ENCODE measurements around the gene GNAZ. TPM values are rescaled to one million over a fixed set of nuclear protein-coding genes. Genes with fewer than 3 reads are reported as not detected.
"Not testable (repeated sequence)": the region's sequence is repeated elsewhere in the genome, so short reads cannot be mapped to it uniquely, and the experiment has no call there.

The GNAZ gene
- total RNA-seq, 1 donor from 2014 or later: 1.1 TPM

- no peak overlapping the region for H3K9ac ChIP-seq (ENCODE audit: low read length)
- no peak for TF ChIP-seq EZH2 (IDR thresholded peaks at IDR 0.05; ENCODE audit: insufficient read depth, low read length)
- no peak for TF ChIP-seq CTCF (IDR thresholded peaks at IDR 0.05; ENCODE audit: insufficient read depth, low read depth, low read length)
- H3K4me2 ChIP-seq (ENCODE audit: low read length): no peak overlapping the region
- H3K27me3 Mint-ChIP-seq (ENCODE audit: low read depth, unreplicated experiment): peaks cover 11% of the 10 kb centered on the region
- no peak for FAIRE-seq
- DNase-seq (ENCODE audit: low read depth): no peak
- no peak overlapping the region for H2AFZ ChIP-seq (ENCODE audit: low read depth, low read length)
- H3K9me3 ChIP-seq (ENCODE audit: insufficient read depth, low read depth, low read length): no peaks in the 10 kb centered on the region
- peaks cover 3% of the 10 kb centered on the region for H3K9me3 Mint-ChIP-seq (ENCODE audit: unreplicated experiment)
- H3K36me3 Mint-ChIP-seq (ENCODE audit: low read depth, unreplicated experiment): no peaks in the 10 kb centered on the region
- H3K4me3 Mint-ChIP-seq (ENCODE audit: unreplicated experiment): no peak overlapping the region
- no peaks in the 10 kb centered on the region for H3K36me3 ChIP-seq (ENCODE audit: insufficient read depth, low read length)
- H3K79me2 ChIP-seq (ENCODE audit: insufficient read depth, low read length): no peaks in the 10 kb centered on the region
- H3K27me3 ChIP-seq (ENCODE audit: insufficient read depth, low read length): no peaks in the 10 kb centered on the region
- no peaks in the 10 kb centered on the region for H4K20me1 ChIP-seq (ENCODE audit: insufficient read depth, low read length)
- no peaks in the 10 kb centered on the region for H3K4me1 ChIP-seq (ENCODE audit: insufficient read depth, low read length)
- no peak overlapping the region for H3K27ac Mint-ChIP-seq (ENCODE audit: unreplicated experiment)
- H3K4me3 ChIP-seq (ENCODE audit: insufficient read depth, low read depth, low read length): no peak overlapping the region
- H3K27ac ChIP-seq (ENCODE audit: low read depth, low read length): no peak overlapping the region
- no peaks in the 10 kb centered on the region for H3K4me1 Mint-ChIP-seq (ENCODE audit: low read depth, unreplicated experiment)
Observed at GRCh38 chr22:23023294-23023693, 47.0 kb upstream of the GNAZ start.

GRCh38 chr22:23026777-23027176, 43.5 kb upstream of the GNAZ start:
- Histone ChIP-seq H3K4me2 (ENCODE audit: low read length) (no peak overlapping the region), H3K36me3 (ENCODE audit: insufficient read depth, low read length) (no peaks in the 10 kb centered on the region), H3K79me2 (ENCODE audit: insufficient read depth, low read length) (no peaks in the 10 kb centered on the region), H4K20me1 (ENCODE audit: insufficient read depth, low read length) (no peaks in the 10 kb centered on the region), H3K27me3 (ENCODE audit: insufficient read depth, low read length) (peaks cover 3% of the 10 kb centered on the region), H3K4me3 (ENCODE audit: insufficient read depth, low read depth, low read length) (no peak overlapping the region), H2AFZ (ENCODE audit: low read depth, low read length) (no peak overlapping the region), H3K9ac (ENCODE audit: low read length) (no peak overlapping the region), H3K9me3 (ENCODE audit: insufficient read depth, low read depth, low read length) (no peaks in the 10 kb centered on the region), H3K27ac (ENCODE audit: low read depth, low read length) (no peak overlapping the region), H3K4me1 (ENCODE audit: insufficient read depth, low read length) (no peaks in the 10 kb centered on the region)
- H3K4me3 Mint-ChIP-seq (ENCODE audit: unreplicated experiment): no peak overlapping the region
- DNase-seq (ENCODE audit: low read depth) (no peak), FAIRE-seq (no peak)
- H3K36me3 Mint-ChIP-seq (ENCODE audit: low read depth, unreplicated experiment): no peaks in the 10 kb centered on the region
- no peak overlapping the region for H3K27ac Mint-ChIP-seq (ENCODE audit: unreplicated experiment)
- peaks cover under 1% of the 10 kb centered on the region for H3K9me3 Mint-ChIP-seq (ENCODE audit: unreplicated experiment)
- peaks cover 15% of the 10 kb centered on the region for H3K27me3 Mint-ChIP-seq (ENCODE audit: low read depth, unreplicated experiment)
- H3K4me1 Mint-ChIP-seq (ENCODE audit: low read depth, unreplicated experiment): no peaks in the 10 kb centered on the region
- TF ChIP-seq EZH2 (IDR thresholded peaks at IDR 0.05; ENCODE audit: insufficient read depth, low read length): no peak
- no peak for TF ChIP-seq CTCF (IDR thresholded peaks at IDR 0.05; ENCODE audit: insufficient read depth, low read depth, low read length)

- not testable (repeated sequence) for H3K36me3 Mint-ChIP-seq (ENCODE audit: low read depth, unreplicated experiment); H3K4me1 ChIP-seq (ENCODE audit: insufficient read depth, low read length); H3K27me3 ChIP-seq (ENCODE audit: insufficient read depth, low read length); H3K9me3 ChIP-seq (ENCODE audit: insufficient read depth, low read depth, low read length); H3K4me2 ChIP-seq (ENCODE audit: low read length); H3K4me3 ChIP-seq (ENCODE audit: insufficient read depth, low read depth, low read length); H3K4me1 Mint-ChIP-seq (ENCODE audit: low read depth, unreplicated experiment); H3K36me3 ChIP-seq (ENCODE audit: insufficient read depth, low read length); H3K79me2 ChIP-seq (ENCODE audit: insufficient read depth, low read length); H3K27ac ChIP-seq (ENCODE audit: low read depth, low read length); H3K9ac ChIP-seq (ENCODE audit: low read length); FAIRE-seq; H4K20me1 ChIP-seq (ENCODE audit: insufficient read depth, low read length); H3K27ac Mint-ChIP-seq (ENCODE audit: unreplicated experiment); H2AFZ ChIP-seq (ENCODE audit: low read depth, low read length); DNase-seq (ENCODE audit: low read depth); H3K9me3 Mint-ChIP-seq (ENCODE audit: unreplicated experiment); H3K4me3 Mint-ChIP-seq (ENCODE audit: unreplicated experiment)
- H3K27me3 Mint-ChIP-seq (ENCODE audit: low read depth, unreplicated experiment): peaks cover 19% of the 10 kb centered on the region
Observed at GRCh38 chr22:23027849-23028248, 42.5 kb upstream of the GNAZ start.

Measured in astrocyte (in vitro differentiated cells and primary cell).